Measurements from ENCODE around the gene ANXA5. TPM values are rescaled to one million over a fixed set of nuclear protein-coding genes. Genes with fewer than 3 reads are reported as not detected.
"Not testable (repeated sequence)": the region's sequence is repeated elsewhere in the genome, so short reads cannot be mapped to it uniquely, and the experiment has no call there.

ANXA5 gene
- total RNA-seq: 100 to 1,000 TPM; 346 to 547 TPM
- long read RNA-seq, donor 1, transcript ANXA5-201 (13 exons, 1,762 nt): major isoform, 254 of 277 reads
- long read RNA-seq, donor 1, partial matches to known transcripts: 18 of 277 reads
- long read RNA-seq, donor 1, other reads (novel, unspliced or antisense): 4 of 277 reads
- long read RNA-seq, donor 2, transcript ANXA5-201 (13 exons, 1,762 nt): major isoform, 2,770 of 2,988 reads
- long read RNA-seq, donor 2, partial matches to known transcripts: 95 of 2,988 reads
- long read RNA-seq, donor 2, other reads (novel, unspliced or antisense): 120 of 2,988 reads

GRCh38 chr4:121696581-121697461 is at the start of gene ANXA5:
ANXA5 (minus strand) TSS chr4:121696980; CDS start chr4:121696589, 391 bp downstream.
- DNase-seq (ENCODE audit: low spot score): peak; percentile 97
- intact Hi-C loops (cut with DNase I): no loop called here

GRCh38 chr4:121742794-121743193 is 46.0 kb upstream of the ANXA5 start:
- no peak for DNase-seq (ENCODE audit: low spot score)
- intact Hi-C loops (cut with DNase I): no loop called here

- DNase-seq (ENCODE audit: low spot score): no peak
- intact Hi-C loops (cut with DNase I): no loop called here
Observed at GRCh38 chr4:121741751-121742150, 45.0 kb upstream of the ANXA5 start.

GRCh38 chr4:121740796-121741409 is 44.1 kb upstream of the ANXA5 start:
- intact Hi-C loops (cut with DNase I): no loop called here
- DNase-seq (ENCODE audit: low spot score): no peak

- intact Hi-C loops (cut with DNase I): loop anchor here (5.0 to 10.0 kb wide), 2 partner anchors 365 to 367 kb away; no protein-coding TSS in a partner anchor
Observed at GRCh38 chr4:121739575-121739974, 42.8 kb upstream of the ANXA5 start.

GRCh38 chr4:121738780-121739535 is 42.2 kb upstream of the ANXA5 start:
- no peak for DNase-seq (ENCODE audit: low spot score)
- intact Hi-C loops (cut with DNase I): loop anchor here (5.0 to 10.0 kb wide), 2 partner anchors 364 to 367 kb away; no protein-coding TSS in a partner anchor

More at GRCh38 chr4:121739575-121739974, 42.8 kb upstream of the ANXA5 start:
- DNase-seq (ENCODE audit: low spot score): no peak

GRCh38 chr4:121737846-121738554 is 41.2 kb upstream of the ANXA5 start:
- intact Hi-C loops (cut with DNase I): loop anchor here (5.0 to 10.0 kb wide), 2 partner anchors 363 to 366 kb away; no protein-coding TSS in a partner anchor
- no peak for DNase-seq (ENCODE audit: low spot score)

- DNase-seq (ENCODE audit: low spot score): no peak
- intact Hi-C loops (cut with DNase I): loop anchor here (5.0 to 10.0 kb wide), 2 partner anchors 362 to 365 kb away; no protein-coding TSS in a partner anchor
Observed at GRCh38 chr4:121736735-121737351, 40.1 kb upstream of the ANXA5 start.

- no peak for DNase-seq (ENCODE audit: low spot score)
- intact Hi-C loops (cut with DNase I): loop anchor here in 1 of 2 donors (10.0 kb wide), 1 partner anchor 360 kb away; no protein-coding TSS in a partner anchor
Observed at GRCh38 chr4:121734571-121734970, 37.8 kb upstream of the ANXA5 start.

- intact Hi-C loops (cut with DNase I): loop anchor here in 1 of 2 donors (10.0 kb wide), 1 partner anchor 359 kb away; no protein-coding TSS in a partner anchor
Observed at GRCh38 chr4:121733942-121734341, 37.2 kb upstream of the ANXA5 start.

GRCh38 chr4:121729753-121730152 is 33.0 kb upstream of the ANXA5 start:
- not testable (repeated sequence) for DNase-seq (ENCODE audit: low spot score)
- intact Hi-C loops (cut with DNase I): loop anchor here in 1 of 2 donors (10.0 kb wide), 1 partner anchor 355 kb away; no protein-coding TSS in a partner anchor

More at GRCh38 chr4:121733942-121734341, 37.2 kb upstream of the ANXA5 start:
- DNase-seq (ENCODE audit: low spot score): no peak

GRCh38 chr4:121728798-121729226 is 32.0 kb upstream of the ANXA5 start:
- DNase-seq (ENCODE audit: low spot score): no peak
- intact Hi-C loops (cut with DNase I): no loop called here

- no peak for DNase-seq (ENCODE audit: low spot score)
- intact Hi-C loops (cut with DNase I): no loop called here
Observed at GRCh38 chr4:121728066-121728465, 31.3 kb upstream of the ANXA5 start.

- intact Hi-C loops (cut with DNase I): no loop called here
- DNase-seq (ENCODE audit: low spot score): no peak
Observed at GRCh38 chr4:121726642-121727268, 30.0 kb upstream of the ANXA5 start.

GRCh38 chr4:121724671-121725070 is 27.9 kb upstream of the ANXA5 start:
- intact Hi-C loops (cut with DNase I): no loop called here

GRCh38 chr4:121721700-121722099 is 24.9 kb upstream of the ANXA5 start:
- intact Hi-C loops (cut with DNase I): no loop called here
- no peak for DNase-seq (ENCODE audit: low spot score)

More at GRCh38 chr4:121724671-121725070, 27.9 kb upstream of the ANXA5 start:
- DNase-seq (ENCODE audit: low spot score): no peak

GRCh38 chr4:121720109-121720508 is 23.3 kb upstream of the ANXA5 start:
- intact Hi-C loops (cut with DNase I): no loop called here
- no peak for DNase-seq (ENCODE audit: low spot score)

Data from posterior vena cava (tissue), 2 donors.